NT2/D1 (cell line): ENCODE results near the gene ISX.

Experiments
- YY1 ChIP-seq: IDR thresholded peaks from 2 replicates; pipeline ENCODE4 v1.6.1; 2011; ENCODE audit not compliant: insufficient read length, insufficient read depth
- ZNF274 ChIP-seq: IDR thresholded peaks from 2 replicates; pipeline ENCODE4 v1.6.1; 2011; ENCODE audit warnings: mild to moderate bottlenecking, low read depth, low read length

DNA sequence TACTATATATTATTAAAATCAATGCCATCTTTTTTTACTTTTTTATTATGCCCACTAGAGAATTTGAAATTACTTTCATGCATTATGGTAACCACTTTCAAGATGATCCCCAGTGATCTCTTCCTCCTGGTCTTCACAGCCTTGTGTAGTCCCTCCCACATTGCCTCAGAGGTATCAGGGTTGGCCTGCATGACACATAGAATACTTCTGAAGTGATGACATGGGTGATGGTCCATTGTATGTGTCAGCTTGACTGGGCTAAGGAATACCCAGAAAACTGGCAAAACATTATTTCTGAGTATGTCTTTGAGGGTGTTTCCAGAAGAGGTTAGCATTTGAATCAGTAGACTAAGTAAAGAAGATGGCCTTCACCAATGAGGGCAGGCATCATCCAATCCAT, 14.2 kb upstream of the ISX start:
- TF ChIP-seq ZNF274 (no peak), YY1 (no peak)
